Measurements from ENCODE around the gene VASH2.
A peak's percentile ranks its signal among the peaks of the same experiment; 100 is the strongest.
"Not testable (repeated sequence)": the region's sequence is repeated elsewhere in the genome, so short reads cannot be mapped to it uniquely, and the experiment has no call there.

Gene VASH2

DNA sequence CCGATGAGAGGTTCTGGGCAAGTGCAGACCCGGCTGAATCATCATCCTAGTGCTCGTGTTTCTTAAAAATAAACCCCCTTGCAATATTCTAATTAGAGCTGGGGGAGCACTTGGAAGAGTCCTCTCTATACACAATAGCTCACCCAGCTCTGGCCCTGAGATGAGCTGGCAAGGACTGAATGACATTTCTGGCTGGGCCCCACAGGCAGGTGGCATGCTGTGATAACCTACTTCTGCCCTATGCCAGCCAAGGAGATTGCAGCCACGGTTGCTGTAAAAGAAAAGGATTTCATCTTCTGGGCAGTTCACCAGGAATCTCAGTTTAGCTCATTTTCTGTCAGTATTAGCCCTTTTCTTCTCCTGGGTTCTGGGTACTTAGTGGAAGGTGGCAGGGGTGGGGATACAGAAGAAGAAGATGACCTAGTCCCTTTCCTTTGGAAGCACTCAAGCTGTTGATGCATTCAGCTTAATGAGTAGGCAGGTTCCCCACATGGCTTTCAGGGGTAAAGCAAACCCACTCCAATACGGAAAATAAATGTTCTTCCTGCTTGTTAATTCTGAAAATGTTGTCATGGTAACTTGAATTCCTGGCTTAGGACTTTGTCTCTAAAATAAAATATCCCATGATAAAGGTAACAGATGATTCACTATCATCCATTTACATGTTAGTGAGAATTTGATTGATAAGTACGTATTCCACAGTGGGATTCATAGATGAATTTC lies 32.2 kb downstream of the VASH2 start:
- no peak for DNase-seq

DNA sequence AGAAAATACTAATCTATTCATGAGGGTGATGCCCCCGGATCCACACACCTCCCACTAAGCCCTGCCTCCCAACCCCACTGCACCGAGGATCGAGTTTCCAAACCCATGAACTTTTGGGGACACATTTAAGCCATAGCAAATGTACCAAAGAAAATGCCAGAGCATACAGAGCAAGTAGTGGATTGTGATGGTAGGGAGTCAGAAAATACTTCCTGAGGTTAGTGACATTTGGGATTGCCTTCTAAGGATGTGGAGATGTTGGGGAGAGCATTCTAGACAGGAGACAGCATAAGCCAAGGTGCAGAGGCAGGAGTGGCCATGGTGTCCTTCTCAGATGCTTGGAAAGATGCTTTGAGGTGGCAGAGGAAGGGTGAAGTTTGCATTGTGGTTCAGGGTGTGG lies 33.1 kb downstream of the VASH2 start:
- no peak for DNase-seq

DNA sequence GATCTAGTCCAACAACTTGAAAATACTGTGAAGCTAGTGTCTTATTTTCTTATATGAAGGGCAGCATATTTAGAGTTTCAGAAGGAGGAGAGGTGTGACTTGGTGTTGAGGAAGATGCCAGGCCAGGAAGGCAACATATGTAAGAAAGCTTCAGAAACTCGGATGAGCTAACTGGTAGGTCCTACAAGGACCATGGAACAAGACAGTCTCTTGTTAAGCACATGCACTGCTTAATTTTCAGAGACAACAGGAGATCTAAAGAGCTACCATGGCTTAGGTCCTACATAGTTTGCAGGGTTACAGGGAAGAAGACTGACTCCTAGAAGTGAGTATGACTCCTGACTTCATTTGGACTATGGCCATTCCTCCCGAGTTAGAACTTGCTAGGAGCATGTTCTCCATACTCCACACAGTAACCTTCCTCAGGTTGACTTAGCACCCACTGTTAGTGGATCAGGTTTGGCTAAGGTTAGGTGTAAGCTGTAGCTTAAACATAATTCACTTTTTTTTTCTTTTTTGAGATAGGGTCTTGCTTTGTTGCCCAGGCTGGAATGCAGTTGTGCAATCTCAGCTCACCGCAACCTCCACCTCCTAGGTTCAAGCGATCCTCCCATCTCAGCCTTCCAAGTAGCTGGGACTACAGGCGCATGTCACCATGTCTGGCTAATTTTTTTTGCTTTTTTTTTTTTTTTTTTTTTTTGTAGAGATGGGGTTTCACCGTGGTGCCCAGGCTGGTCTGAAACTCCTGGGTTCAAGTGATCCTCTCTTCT lies 34.4 kb downstream of the VASH2 start:
- DNase-seq, result no peak

DNA sequence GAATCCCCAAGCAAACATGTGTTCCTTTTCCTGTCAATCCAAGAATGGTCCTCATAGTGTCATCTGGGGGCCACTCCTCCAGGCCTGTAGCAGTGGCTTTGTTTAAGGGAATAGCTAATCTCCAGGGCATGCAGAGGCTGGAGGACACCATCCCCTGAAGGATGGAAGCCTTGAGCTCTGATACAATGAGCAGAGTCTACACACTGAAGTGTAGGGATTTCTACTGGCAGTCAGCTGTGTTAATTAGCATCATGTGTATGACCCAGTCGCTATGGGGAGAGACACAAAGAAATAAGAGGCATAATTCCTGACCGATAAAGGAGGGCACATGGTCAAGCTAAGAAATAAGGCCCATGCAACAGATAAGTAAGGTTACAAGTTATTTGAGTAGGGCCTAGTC lies 36.2 kb downstream of the VASH2 start:
- no peak for DNase-seq

DNA sequence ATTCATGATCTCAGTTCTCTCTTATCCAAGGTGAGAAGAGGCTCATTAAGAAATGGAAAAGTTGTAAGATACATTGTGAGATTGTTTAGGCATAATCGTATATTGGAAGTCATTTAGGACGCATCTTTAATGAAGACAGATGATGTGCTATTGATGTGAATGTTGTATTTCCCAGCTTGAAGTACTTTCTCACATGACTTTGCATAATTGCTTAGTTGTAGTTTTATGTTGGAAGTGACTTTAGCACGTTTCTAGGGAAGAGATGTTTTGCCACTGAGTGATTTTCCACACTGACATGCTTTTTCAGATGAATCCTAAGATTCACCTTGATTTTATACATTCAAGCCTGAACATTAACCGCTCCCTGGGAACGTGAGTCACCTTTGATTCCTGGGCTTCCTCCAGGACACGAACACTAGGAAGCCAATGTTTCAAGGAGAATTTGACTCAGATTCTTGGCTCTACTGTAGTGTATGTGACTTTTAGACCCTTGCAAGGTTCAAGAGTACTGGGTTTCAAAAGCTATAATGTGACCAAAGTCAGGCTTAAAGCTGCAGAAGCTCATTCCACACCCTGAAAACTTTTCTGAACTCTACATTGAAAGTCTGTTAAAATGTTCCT lies 37.5 kb downstream of the VASH2 start:
- no peak for DNase-seq

DNA sequence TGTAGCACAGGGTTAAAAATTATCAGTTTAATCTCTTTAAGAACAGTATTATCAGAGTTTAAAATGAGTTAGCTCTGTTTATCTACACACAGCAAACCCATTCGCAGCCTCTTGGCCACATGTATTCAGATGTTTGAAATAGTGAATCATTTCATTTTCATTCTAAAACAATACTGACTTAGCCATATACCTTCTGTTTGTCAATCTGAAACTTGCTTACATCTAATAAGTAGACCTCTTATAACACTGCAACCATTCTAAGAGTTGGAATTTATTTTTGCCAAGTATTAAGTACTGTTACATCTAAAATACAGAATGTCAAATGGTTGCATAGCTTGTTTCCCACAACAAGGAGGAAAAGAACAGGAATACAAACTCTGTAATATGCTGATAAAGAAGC lies 39.9 kb downstream of the VASH2 start:
- no peak for DNase-seq

- DNase-seq, result not testable (repeated sequence)
These were observed 43.6 kb downstream of the VASH2 start for GRCh38 chr1:212993960-212994359.

DNA sequence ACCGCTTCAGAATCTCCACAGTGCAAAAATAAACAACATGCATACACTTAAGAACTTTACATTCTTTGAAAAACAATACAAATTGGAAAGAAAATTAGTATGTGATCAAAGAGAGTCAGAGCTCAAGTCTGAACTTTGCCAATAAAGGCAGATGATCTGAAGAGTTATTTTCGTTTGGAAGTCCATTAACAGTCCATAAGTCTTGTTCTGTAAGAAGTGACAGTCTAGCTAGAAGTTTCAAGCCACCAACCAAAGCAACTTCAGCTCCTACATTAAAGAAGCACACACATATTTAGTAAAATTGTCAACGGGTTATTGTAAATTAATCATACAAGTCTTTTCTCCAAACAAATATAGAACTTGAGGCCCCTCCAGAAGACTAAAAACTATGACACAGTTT lies 44.6 kb downstream of the VASH2 start:
- DNase-seq, result no peak

GRCh38 chr1:213003256-213003655 lies 52.9 kb downstream of the VASH2 start:
- DNase-seq, result no peak

DNA sequence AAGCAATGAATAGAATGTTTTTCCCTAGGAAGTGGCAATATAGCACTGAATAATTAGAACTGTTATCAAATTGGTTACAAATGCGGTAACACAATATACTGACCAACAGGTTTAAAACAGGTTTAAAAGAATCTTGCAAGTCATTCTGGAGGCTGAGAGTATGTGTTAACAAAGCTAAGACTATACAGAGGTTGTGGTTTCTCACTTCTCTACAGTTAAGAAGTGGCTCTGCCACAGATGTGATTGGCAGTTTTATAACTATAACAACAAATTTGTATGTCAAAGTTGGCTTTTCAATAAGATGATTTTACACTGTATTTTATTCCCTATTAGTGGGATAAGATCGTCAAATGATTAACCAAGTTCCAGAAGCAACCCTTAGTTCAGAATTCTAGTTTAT lies 58.2 kb downstream of the VASH2 start:
- no peak for DNase-seq

DNA sequence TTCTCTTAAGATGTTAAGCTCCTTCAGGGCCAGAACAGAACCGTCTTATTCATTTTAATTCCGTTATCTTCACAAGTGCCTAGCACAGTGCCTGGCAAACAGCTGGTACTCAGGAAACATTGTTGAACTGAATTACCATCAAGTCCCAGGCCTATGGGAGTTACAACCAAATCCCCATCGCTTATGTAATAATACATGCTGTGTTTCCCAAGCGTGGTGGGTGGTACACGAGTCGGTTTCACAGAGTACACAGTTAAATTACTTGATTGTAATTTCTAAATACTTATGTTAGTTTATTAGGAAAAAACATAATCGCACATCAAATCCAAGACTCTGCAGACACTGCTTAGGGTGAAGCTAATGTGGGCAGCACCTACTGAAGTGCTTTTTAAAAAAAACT lies 64.3 kb downstream of the VASH2 start:
- DNase-seq, result no peak

DNA sequence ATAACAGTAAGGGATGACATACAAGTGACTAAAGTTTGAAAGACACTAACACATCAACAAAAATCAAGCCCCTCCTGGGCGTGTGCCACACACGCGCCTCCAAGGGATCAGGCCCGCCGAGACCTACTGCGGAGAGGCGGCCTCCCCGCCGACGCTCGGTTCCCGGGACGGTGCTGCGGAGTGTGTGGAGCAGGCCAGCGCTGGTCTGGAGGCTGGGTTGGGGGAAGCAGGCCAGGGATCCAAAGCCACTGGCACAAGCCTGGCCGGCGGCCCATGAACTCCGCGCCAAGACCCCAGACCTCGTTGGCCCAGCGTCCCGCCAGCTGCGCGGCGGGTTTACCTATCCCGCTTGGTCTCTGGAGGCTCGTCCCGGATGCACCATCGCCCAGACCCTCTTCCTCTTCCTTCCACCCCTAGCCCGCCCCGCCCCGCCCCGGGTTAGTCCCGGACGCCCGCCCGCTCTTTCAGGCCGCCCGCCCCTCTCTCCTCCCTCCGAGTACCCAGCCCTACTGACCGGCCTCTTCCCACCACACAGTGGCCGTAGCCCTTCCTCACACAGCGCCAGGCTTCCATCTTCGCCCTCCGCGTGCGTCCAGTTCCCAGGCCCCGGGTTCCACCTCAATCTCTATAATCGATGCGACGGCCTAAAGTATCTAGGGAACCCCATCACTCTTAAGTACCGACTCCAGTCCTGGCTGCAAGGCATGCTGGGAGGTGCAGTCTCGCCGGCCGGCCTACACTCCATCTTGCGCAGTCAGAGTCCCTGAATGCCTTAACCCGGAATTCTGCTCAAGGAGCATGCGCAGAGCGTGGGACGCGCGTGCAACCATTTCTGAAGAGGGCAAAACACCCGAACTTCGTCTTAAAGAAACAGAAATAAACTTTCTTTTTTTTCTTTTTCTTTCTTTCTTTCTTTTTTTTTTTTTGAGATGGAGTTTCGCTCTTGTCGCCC lies 65.0 kb downstream of the VASH2 start, which contains the start of gene ANGEL2:
TSS of gene ANGEL2 (minus strand) at position 769 of the 952 bp plus-strand sequence. CDS start at position 573, 196 bp downstream.
- peak; percentile 95 to 96 for DNase-seq

- DNase-seq, result no peak
These were observed 67.3 kb downstream of the VASH2 start for GRCh38 chr1:213017447-213018273.

- DNase-seq, result no peak
These were observed 69.1 kb downstream of the VASH2 start for GRCh38 chr1:213019450-213019849.

- DNase-seq, result no peak
These were observed 69.7 kb downstream of the VASH2 start for GRCh38 chr1:213020016-213020415.

- DNase-seq, result not testable (repeated sequence)
These were observed 76.7 kb downstream of the VASH2 start for GRCh38 chr1:213027024-213027423.

- DNase-seq, result no peak
These were observed 82.3 kb downstream of the VASH2 start for GRCh38 chr1:213032651-213033050.

GRCh38 chr1:213034713-213035112 lies 84.4 kb downstream of the VASH2 start:
- no peak for DNase-seq

DNA sequence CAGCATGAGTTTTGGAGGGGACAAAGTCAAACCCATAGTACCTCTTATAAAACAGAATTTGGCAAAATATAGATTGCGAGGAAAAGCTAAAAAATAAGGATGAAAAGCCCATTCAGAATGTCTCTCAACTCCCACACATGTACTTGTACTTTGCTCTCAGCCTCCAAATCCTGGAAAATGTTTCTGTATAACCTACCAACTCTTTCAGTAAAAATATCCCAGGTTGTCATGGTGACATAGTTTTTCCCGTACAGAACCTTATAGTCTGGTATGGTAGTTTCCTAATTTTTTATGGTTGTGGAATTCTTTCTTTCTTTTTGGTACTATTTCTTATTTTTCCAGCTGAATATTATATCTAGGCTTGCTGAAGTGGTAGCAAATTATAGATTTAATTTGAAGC lies 85.2 kb downstream of the VASH2 start:
- DNase-seq, result no peak

All from activated T-cell treated with anti-CD3 and anti-CD28 coated beads, Interleukin-2, amount 50 U/mL, for 48 hours (primary cell).